GM12878 (cell line): Measurements from ENCODE around the gene ERC1. TPM values are rescaled to one million over a fixed set of nuclear protein-coding genes. Genes with fewer than 3 reads are reported as not detected.

Source experiments
- ATAC-seq: fragments of 200-7000 bp; cut with Tn5 transposase; 3 replicates; pipeline ENCODE4 v1.9.1; 2020; ENCODE audit warnings: mild to moderate bottlenecking, moderate library complexity
- BruUV-seq: library from RNA; stranded (reverse); fragments of 400-500 nt; replicated peaks from 2 replicates; lab custom pipeline; 2021; lab: Mats Ljungman, UMichigan
- CTCF ChIA-PET: fragments of 300-600 bp; sonication (Branson Sonifier 250); formaldehyde crosslinking; extraction: SDS; loops from one replicate; lab custom pipeline; 2021; ENCODE audit warnings: inconsistent platforms; lab: Yijun Ruan, JAX
- POLR2A ChIA-PET: fragments of 350-600 bp; formaldehyde crosslinking; extraction: SDS; loops from one replicate; lab custom pipeline; 2021; ENCODE audit warnings: inconsistent platforms; lab: Charles Lee
- RAD21 ChIA-PET: fragments of 300-600 bp; sonication (Branson Sonifier 250); formaldehyde crosslinking; loops from one replicate; lab custom pipeline; 2023; ENCODE audit warnings: antibody characterized with exemption; ENCODE audit not compliant: unreplicated experiment; lab: Charles Lee
- SMC1A ChIA-PET: fragments of 300-600 bp; sonication (Branson Sonifier 250); formaldehyde crosslinking; loops from one replicate; lab custom pipeline; 2023; ENCODE audit not compliant: unreplicated experiment, uncharacterized antibody; lab: Charles Lee
- DNase-seq: peaks from one replicate; pipeline ENCODE4 v3.0.0-alpha.2; 2011; ENCODE audit warnings: low read depth, low spot score
- FAIRE-seq: peaks from 3 replicates; lab custom pipeline; 2011; peaks lifted over from hg19 to GRCh38; lab: Jason Lieb, UNC
- H2AFZ ChIP-seq: 2 replicates; pipeline ENCODE4 v1.6.0; 2011; ENCODE audit warnings: low read depth, low read length, control low read depth; ENCODE audit not compliant: control insufficient read depth
- H3K27ac ChIP-seq: 2 replicates; pipeline ENCODE4 v1.5.1; 2011; ENCODE audit warnings: control low read depth; ENCODE audit not compliant: control insufficient read depth, insufficient read depth
- H3K27me3 ChIP-seq, 2 experiments: replicated peaks in 1 of 2; 2 replicates each; pipeline versions ENCODE4 v1.6.0 to v1.6.1; 2011; ENCODE audit warnings: low read length in 1 of 2; ENCODE audit not compliant: control insufficient read depth in 2 of 2, insufficient read depth in 2 of 2
- H3K36me3 ChIP-seq, 2 experiments: 2 replicates each; pipeline ENCODE4 v1.5.1; 2011; ENCODE audit warnings: low read length in 1 of 2; ENCODE audit not compliant: control insufficient read depth in 2 of 2, insufficient read depth in 2 of 2
- H3K4me1 ChIP-seq: 2 replicates; pipeline ENCODE4 v1.6.1; 2011; ENCODE audit warnings: mild to moderate bottlenecking, low read length, moderate library complexity, mixed read lengths; ENCODE audit not compliant: control insufficient read depth, insufficient read depth
- H3K4me2 ChIP-seq: 2 replicates; pipeline ENCODE4 v1.6.0; 2011; ENCODE audit warnings: control low read depth; ENCODE audit not compliant: control insufficient read depth, insufficient read depth
- H3K4me3 ChIP-seq: fragments of 200-600 bp; sonication (generic); 2 replicates; pipeline ENCODE4 v1.5.1; 2016
- H3K79me2 ChIP-seq: 2 replicates; pipeline ENCODE4 v1.6.0; 2011; ENCODE audit warnings: low read length; ENCODE audit not compliant: control insufficient read depth, insufficient read depth
- H3K9ac ChIP-seq: 2 replicates; pipeline ENCODE4 v1.8.0; 2011; ENCODE audit warnings: low read length, control low read depth, mixed read lengths; ENCODE audit not compliant: control insufficient read depth, insufficient read depth
- H3K9me3 ChIP-seq: replicated peaks from 3 replicates; pipeline ENCODE4 v1.5.1; 2011; ENCODE audit warnings: mild to moderate bottlenecking, low read length; ENCODE audit not compliant: control insufficient read depth, insufficient read depth
- H4K20me1 ChIP-seq: 2 replicates; pipeline ENCODE4 v1.6.0; 2011; ENCODE audit not compliant: control insufficient read depth, insufficient read depth
- HCFC1 ChIP-seq: fragments of 150-350 bp; IDR thresholded peaks from 2 replicates; pipeline ENCODE4 v1.6.1; 2014; ENCODE audit warnings: low read length
- HDAC2 ChIP-seq: fragments of 200-600 bp; sonication (generic); IDR thresholded peaks from 2 replicates; pipeline ENCODE4 v1.6.1; 2017
- NFXL1 ChIP-seq: fragments of 450-650 bp; IDR thresholded peaks from 2 replicates; pipeline ENCODE4 v1.6.1; 2017; ENCODE audit warnings: antibody characterized with exemption, mild to moderate bottlenecking, borderline replicate concordance
- POLR2AphosphoS5 ChIP-seq: IDR thresholded peaks from 2 replicates; pipeline ENCODE4 v1.6.1; 2011; ENCODE audit warnings: mild to moderate bottlenecking, low read length, inconsistent platforms
- TCF12 ChIP-seq: IDR thresholded peaks from 2 replicates; pipeline ENCODE4 v1.6.1; 2011; ENCODE audit warnings: low read depth, mild to moderate bottlenecking, low read length
- YY1 ChIP-seq: IDR thresholded peaks from 2 replicates; pipeline ENCODE4 v1.6.1; 2011; ENCODE audit warnings: low read depth, mild to moderate bottlenecking, low read length
- WGBS: methylation state at CpG from one replicate; pipeline ENCODE4 v1.1.6; 2016; ENCODE audit warnings: low lambda C conversion rate; ENCODE audit not compliant: insufficient replicate concordance, insufficient coverage; ENCODE audit errors: missing lambda C conversion rate; 5-methylcytosine and 5-hydroxymethylcytosine counted together
- in situ Hi-C: fragments of 300-500 bp; cut with MboI; formaldehyde crosslinking; loops from 9 replicates; pipeline ENCODE4 v1.14.3; 2018; ENCODE audit warnings: mixed read lengths
- intact Hi-C: fragments of 100-400 bp; cut with micrococcal nuclease; formaldehyde crosslinking; loops from one replicate; pipeline ENCODE4 v1.14.2; 2022; ENCODE audit not compliant: unreplicated experiment
- polyA plus RNA-seq, 11 experiments: library from polyadenylated mRNA; depleted of rRNA in 4 of 11; unstranded in 6 of 11; stranded (reverse) in 5 of 11; fragments of >200 nt; fragmentation: Nextera tagmentation in 4 of 11; fragmentation: Illumina TruSeq in 1 of 11; extraction: Ambion mirVana in 4 of 11; extraction: Trizol in 1 of 11; gene quantifications; 1 replicate in 1 of 11; 2 replicates in 10 of 11; pipeline versions ENCODE4 v1.2.1 to v1.2.3, GENCODE V29; 2011 to 2016; ENCODE audit warnings: inconsistent platforms in 2 of 11, missing spikeins in 2 of 11, low read depth in 1 of 11
- total RNA-seq, 4 experiments: library from RNA; depleted of rRNA in 3 of 4; stranded (reverse); fragments of >200 nt in 3 of 4; fragmentation: Illumina TruSeq in 1 of 4; extraction: Trizol in 1 of 4; gene quantifications; 2 replicates each; pipeline versions ENCODE4 v1.2.1 to v1.2.3, GENCODE V29; 2013 to 2021
- TF ChIP-seq, protein P1 (sequence below): fragments of 450-650 bp; formaldehyde crosslinking; IDR thresholded peaks from 2 replicates; pipeline ENCODE4 v1.4.0; 2020; ENCODE audit warnings: mild to moderate bottlenecking, moderate library complexity
- TF ChIP-seq, protein P2 (sequence below): fragments of 150-350 bp; IDR thresholded peaks from 2 replicates; pipeline ENCODE4 v1.6.1; 2014; ENCODE audit warnings: mild to moderate bottlenecking, low read depth, low read length
- TF ChIP-seq, protein P3 (sequence below): fragments of 450-650 bp; IDR thresholded peaks from 2 replicates; pipeline ENCODE4 v1.6.1; 2016; ENCODE audit warnings: mild to moderate bottlenecking, moderate library complexity, borderline replicate concordance

Gene ERC1
- total and polyA plus RNA-seq, 10 of the 15 experiments (the other 5 are each of a cell fraction or from before 2014, with no cell fraction given) = 0.75 to 8.0 (median 5.0) TPM

DNA sequence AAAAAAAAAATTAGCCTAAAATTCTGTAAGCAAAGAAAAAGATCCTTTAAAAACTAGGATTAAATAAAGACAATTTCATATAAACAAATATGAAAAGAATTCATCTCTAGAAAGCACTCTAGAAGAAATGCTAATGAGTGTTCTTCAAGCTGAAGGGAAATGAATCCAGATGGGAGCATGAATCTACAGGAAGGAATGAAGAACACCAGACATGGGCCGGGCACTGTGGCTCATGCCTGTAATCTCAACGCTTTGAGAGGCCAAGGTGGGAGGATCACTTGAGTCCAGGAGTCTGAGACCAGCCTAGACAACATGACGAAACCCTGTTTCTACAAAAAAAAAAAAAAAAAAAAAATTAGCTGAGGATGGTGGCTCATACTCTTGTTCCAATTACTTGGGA is 306.2 kb downstream of the ERC1 start:
- Histone ChIP-seq H3K4me2 (no peak overlapping the region), H3K4me3 (no peak overlapping the region), H4K20me1 (no peaks in the 10 kb centered on the region), H3K36me3 (no peaks in the 10 kb centered on the region), H3K27ac (no peak overlapping the region), H3K9ac (no peak overlapping the region), H3K9me3 (no peaks in the 10 kb centered on the region), H3K79me2 (no peaks in the 10 kb centered on the region), H3K4me1 (no peaks in the 10 kb centered on the region), H3K27me3 (no peaks in the 10 kb centered on the region), H2AFZ (no peak overlapping the region)
- ChIA-PET RAD21 (no interaction called here), CTCF (no interaction called here), POLR2A (no interaction called here), SMC1A (interaction anchor here (0.6 kb wide), 1 partner anchor 98 kb away, joined by 3 read pairs; no protein-coding TSS in a partner anchor)
- TF ChIP-seq POLR2AphosphoS5 (no peak), HDAC2 (no peak), TCF12 (no peak), YY1 (no peak), NFXL1 (no peak), HCFC1 (no peak)
- TF ChIP-seq, protein P1, sequence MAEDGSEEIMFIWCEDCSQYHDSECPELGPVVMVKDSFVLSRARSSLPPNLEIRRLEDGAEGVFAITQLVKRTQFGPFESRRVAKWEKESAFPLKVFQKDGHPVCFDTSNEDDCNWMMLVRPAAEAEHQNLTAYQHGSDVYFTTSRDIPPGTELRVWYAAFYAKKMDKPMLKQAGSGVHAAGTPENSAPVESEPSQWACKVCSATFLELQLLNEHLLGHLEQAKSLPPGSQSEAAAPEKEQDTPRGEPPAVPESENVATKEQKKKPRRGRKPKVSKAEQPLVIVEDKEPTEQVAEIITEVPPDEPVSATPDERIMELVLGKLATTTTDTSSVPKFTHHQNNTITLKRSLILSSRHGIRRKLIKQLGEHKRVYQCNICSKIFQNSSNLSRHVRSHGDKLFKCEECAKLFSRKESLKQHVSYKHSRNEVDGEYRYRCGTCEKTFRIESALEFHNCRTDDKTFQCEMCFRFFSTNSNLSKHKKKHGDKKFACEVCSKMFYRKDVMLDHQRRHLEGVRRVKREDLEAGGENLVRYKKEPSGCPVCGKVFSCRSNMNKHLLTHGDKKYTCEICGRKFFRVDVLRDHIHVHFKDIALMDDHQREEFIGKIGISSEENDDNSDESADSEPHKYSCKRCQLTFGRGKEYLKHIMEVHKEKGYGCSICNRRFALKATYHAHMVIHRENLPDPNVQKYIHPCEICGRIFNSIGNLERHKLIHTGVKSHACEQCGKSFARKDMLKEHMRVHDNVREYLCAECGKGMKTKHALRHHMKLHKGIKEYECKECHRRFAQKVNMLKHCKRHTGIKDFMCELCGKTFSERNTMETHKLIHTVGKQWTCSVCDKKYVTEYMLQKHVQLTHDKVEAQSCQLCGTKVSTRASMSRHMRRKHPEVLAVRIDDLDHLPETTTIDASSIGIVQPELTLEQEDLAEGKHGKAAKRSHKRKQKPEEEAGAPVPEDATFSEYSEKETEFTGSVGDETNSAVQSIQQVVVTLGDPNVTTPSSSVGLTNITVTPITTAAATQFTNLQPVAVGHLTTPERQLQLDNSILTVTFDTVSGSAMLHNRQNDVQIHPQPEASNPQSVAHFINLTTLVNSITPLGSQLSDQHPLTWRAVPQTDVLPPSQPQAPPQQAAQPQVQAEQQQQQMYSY (CRISPR knock-in tag) = no peak
- TF ChIP-seq, protein P2, sequence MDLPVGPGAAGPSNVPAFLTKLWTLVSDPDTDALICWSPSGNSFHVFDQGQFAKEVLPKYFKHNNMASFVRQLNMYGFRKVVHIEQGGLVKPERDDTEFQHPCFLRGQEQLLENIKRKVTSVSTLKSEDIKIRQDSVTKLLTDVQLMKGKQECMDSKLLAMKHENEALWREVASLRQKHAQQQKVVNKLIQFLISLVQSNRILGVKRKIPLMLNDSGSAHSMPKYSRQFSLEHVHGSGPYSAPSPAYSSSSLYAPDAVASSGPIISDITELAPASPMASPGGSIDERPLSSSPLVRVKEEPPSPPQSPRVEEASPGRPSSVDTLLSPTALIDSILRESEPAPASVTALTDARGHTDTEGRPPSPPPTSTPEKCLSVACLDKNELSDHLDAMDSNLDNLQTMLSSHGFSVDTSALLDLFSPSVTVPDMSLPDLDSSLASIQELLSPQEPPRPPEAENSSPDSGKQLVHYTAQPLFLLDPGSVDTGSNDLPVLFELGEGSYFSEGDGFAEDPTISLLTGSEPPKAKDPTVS = no peak
- TF ChIP-seq, protein P3, sequence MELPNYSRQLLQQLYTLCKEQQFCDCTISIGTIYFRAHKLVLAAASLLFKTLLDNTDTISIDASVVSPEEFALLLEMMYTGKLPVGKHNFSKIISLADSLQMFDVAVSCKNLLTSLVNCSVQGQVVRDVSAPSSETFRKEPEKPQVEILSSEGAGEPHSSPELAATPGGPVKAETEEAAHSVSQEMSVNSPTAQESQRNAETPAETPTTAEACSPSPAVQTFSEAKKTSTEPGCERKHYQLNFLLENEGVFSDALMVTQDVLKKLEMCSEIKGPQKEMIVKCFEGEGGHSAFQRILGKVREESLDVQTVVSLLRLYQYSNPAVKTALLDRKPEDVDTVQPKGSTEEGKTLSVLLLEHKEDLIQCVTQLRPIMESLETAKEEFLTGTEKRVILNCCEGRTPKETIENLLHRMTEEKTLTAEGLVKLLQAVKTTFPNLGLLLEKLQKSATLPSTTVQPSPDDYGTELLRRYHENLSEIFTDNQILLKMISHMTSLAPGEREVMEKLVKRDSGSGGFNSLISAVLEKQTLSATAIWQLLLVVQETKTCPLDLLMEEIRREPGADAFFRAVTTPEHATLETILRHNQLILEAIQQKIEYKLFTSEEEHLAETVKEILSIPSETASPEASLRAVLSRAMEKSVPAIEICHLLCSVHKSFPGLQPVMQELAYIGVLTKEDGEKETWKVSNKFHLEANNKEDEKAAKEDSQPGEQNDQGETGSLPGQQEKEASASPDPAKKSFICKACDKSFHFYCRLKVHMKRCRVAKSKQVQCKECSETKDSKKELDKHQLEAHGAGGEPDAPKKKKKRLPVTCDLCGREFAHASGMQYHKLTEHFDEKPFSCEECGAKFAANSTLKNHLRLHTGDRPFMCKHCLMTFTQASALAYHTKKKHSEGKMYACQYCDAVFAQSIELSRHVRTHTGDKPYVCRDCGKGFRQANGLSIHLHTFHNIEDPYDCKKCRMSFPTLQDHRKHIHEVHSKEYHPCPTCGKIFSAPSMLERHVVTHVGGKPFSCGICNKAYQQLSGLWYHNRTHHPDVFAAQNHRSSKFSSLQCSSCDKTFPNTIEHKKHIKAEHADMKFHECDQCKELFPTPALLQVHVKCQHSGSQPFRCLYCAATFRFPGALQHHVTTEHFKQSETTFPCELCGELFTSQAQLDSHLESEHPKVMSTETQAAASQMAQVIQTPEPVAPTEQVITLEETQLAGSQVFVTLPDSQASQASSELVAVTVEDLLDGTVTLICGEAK = no peak
- no peak for ATAC-seq
- DNase-seq = no peak
- in situ Hi-C loops = no loop called here
- BruUV-seq = no TSS peak
- no peak for FAIRE-seq
- intact Hi-C loops = no loop called here
- 68% methylated on average over 3 of the region's 3 CpGs for WGBS
